ENCODE data around the gene NDST3. TPM values are rescaled to one million over a fixed set of nuclear protein-coding genes. Genes with fewer than 3 reads are reported as not detected.

The NDST3 gene
- total and polyA plus RNA-seq, 2 of the 13 experiments (the other 11 are each of a cell fraction or from before 2014, with no cell fraction given), result not detected

DNA sequence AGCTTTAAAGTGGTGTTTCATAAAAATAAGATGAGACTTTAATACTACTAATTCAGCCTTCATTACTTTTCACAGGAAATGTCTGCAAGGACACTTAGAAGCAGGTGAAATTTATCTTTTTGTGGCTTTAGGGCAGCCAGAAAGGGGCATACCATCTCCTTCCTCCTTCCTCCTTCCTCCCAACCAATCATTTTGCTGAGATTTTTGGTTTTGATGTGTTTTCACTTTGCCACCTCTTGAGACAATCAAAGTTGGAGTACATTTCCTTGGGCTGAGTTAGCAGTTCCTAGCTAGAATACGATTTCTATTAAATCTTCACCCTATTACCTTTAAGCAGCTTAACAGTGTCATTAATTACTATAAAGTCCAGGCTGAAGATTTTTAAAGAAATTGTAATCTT lies 5.1 kb upstream of the NDST3 start (continued):
- TF ChIP-seq, protein P1, sequence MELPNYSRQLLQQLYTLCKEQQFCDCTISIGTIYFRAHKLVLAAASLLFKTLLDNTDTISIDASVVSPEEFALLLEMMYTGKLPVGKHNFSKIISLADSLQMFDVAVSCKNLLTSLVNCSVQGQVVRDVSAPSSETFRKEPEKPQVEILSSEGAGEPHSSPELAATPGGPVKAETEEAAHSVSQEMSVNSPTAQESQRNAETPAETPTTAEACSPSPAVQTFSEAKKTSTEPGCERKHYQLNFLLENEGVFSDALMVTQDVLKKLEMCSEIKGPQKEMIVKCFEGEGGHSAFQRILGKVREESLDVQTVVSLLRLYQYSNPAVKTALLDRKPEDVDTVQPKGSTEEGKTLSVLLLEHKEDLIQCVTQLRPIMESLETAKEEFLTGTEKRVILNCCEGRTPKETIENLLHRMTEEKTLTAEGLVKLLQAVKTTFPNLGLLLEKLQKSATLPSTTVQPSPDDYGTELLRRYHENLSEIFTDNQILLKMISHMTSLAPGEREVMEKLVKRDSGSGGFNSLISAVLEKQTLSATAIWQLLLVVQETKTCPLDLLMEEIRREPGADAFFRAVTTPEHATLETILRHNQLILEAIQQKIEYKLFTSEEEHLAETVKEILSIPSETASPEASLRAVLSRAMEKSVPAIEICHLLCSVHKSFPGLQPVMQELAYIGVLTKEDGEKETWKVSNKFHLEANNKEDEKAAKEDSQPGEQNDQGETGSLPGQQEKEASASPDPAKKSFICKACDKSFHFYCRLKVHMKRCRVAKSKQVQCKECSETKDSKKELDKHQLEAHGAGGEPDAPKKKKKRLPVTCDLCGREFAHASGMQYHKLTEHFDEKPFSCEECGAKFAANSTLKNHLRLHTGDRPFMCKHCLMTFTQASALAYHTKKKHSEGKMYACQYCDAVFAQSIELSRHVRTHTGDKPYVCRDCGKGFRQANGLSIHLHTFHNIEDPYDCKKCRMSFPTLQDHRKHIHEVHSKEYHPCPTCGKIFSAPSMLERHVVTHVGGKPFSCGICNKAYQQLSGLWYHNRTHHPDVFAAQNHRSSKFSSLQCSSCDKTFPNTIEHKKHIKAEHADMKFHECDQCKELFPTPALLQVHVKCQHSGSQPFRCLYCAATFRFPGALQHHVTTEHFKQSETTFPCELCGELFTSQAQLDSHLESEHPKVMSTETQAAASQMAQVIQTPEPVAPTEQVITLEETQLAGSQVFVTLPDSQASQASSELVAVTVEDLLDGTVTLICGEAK (IDR thresholded peaks at IDR 0.05), result no peak
- TF ChIP-seq, protein P1 (CRISPR knock-in tag; IDR thresholded peaks at IDR 0.05), result no peak
- TF ChIP-seq KLF9 (CRISPR knock-in tag; IDR thresholded peaks at IDR 0.05; ENCODE audit: low read depth) (no peak), SRSF4 (IDR thresholded peaks at IDR 0.05; ENCODE audit: low read depth, low read length, poor library complexity, severe bottlenecking) (no peak), KLF13 (CRISPR knock-in tag; IDR thresholded peaks at IDR 0.05) (no peak)
